HCT116 (cell line): ENCODE results near the gene LRRC73.

ENCODE experiments used
- CTCF ChIP-seq, 3 experiments: fragments of 200-600 bp in 1 of 3; sonication (generic) in 1 of 3; IDR thresholded peaks in 2 of 3; conservative IDR thresholded peaks in 1 of 3; 2 replicates each; pipeline ENCODE4 v1.5.1; 2012 to 2017; ENCODE audit warnings: low read depth in 2 of 3, low read length in 2 of 3, antibody characterized with exemption in 1 of 3, borderline replicate concordance in 1 of 3, control low read depth in 1 of 3, mild to moderate bottlenecking in 1 of 3, mixed read lengths in 1 of 3, mixed run types in 1 of 3, moderate library complexity in 1 of 3; ENCODE audit not compliant: insufficient read depth in 1 of 3
- MAX ChIP-seq: IDR thresholded peaks from 2 replicates; pipeline ENCODE4 v1.6.1; 2012
- POLR2A ChIP-seq: IDR thresholded peaks from 2 replicates; pipeline ENCODE4 v1.7.0; 2011; ENCODE audit warnings: borderline replicate concordance; ENCODE audit not compliant: insufficient read depth, insufficient read length; ENCODE audit errors: extremely low read depth
- SRF ChIP-seq: IDR thresholded peaks from 2 replicates; pipeline ENCODE4 v1.6.1; 2012; ENCODE audit warnings: low read depth

GRCh38 chr6:43506171-43506570 is 4.0 kb downstream of the LRRC73 start:
- no peak for TF ChIP-seq POLR2A
- TF ChIP-seq MAX, result no peak
- no peak for TF ChIP-seq CTCF (IDR thresholded peaks at IDR 0.05 in 2 of 3, conservative IDR thresholded peaks at IDR 0.05 in 1 of 3; ENCODE audit: borderline replicate concordance in 1 of 3, insufficient read depth in 1 of 3, low read depth in 2 of 3, low read length in 2 of 3)
- no peak for TF ChIP-seq SRF
